HG03095 (cell line): ENCODE measurements around the gene CNGB1.
"Not testable (repeated sequence)": the region's sequence is repeated elsewhere in the genome, so short reads cannot be mapped to it uniquely, and the experiment has no call there.

Experiments
- ATAC-seq: cut with Tn5 transposase; IDR thresholded peaks from one replicate; pipeline ENCODE4 v1.9.1; 2021; ENCODE audit warnings: moderate library complexity; ENCODE audit not compliant: unreplicated experiment

The CNGB1 gene

DNA sequence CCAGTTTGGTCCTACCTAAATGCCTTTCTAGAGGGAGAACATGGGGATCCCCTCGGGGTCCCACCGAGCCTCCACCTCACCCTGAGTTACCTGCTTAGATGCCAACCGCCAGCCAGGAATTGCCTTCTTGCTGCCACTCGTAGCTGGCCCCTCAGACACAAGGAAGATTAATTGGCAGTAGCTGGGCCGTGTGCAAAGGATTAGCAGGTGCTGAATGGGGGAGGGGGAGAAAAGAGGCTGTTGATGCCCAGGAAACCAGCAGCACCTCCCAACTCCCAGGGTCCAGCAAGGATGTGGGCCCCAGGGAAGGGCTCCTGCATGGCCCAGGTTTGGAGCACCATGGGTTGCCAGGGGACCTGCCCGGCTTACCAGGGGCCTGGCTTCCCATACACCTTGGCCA is at the start of gene CNGB1:
CNGB1 (minus strand) TSS at position 159 of the 400 bp plus-strand sequence. CDS start 3,842 bp downstream, outside the sequence.
- ATAC-seq, result no peak

DNA sequence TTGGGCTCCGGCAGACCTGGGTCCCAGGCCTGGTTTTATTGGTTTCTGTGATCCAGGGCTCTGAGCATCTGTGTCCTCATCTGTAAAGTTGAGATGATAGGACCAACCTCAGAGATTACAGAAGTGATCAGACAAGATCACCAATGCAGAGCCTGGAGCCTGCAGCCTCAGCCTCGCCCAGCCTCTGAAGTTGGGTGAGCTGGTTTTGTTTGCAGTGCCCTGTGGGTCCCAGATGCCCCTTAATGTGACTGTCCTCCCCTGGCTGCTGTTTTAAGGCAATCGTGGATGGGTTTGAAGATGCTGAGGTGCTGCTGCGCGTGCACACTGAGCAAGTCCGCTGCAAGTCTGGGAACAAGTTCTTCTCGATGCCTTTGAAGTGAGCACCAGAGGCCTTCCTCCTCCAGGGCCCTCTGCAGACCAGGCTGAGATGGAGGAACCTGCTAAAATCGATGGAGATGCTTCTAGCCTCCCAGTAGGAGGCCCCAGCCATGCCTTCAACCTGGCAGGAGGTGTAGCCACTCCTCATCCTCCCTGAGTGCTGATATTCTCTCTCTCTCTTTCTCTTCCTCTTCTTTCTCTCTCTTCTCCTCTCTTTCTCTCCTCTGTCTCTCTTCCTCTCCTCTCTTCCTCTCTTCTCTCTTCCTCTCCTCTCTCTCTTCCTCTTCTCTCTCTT is 49.1 kb upstream of the CNGB1 start:
- no peak for ATAC-seq

DNA sequence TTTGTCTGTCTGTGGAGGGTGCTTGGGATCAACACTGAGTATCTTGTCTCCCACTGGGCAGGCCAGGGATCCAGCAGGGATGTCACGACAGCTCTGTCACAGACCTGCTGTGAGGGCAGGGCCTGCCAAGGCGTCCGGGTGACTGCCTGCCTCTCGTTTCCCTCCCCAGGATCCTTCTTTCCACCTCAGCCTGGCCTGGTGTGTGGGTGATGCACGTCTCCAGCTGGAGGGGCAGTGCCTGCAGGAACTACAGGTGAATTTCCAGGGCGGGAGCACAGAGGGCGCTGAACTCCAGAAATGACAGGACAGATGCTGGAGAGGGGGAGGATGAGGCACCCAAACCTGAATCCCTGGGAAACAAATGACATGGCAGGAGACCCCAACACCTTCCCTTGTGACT is 47.9 kb upstream of the CNGB1 start:
- ATAC-seq, result no peak

DNA sequence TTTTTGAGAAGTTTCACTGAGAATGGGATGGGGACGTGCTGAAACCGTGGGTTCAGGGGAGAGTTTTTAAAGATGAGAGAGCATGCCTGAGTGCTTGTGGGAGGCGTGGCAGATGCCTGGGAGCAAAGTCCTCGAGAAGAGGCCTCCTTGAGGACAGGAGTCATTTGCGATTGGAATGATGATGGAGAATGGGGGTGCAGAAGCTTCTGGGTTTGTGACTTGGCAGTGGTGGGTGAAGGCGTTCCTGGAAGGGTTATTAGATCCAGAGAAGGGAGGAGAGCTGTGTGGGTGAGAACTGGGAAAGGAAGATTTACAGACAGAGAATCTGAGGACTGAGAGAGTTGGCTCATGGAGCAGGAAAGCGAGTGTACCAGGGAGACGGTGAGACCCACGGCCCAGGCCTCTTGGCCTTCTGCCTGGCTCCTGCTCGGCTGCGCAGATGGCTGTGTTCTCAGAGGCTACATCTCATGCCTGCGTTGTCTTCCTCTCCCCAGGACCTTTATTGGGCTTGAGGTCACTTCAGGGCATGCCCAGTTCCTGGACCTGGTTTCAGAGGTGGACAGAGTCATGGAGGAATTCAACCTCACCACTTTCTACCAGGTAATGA is 46.0 kb upstream of the CNGB1 start:
- no peak for ATAC-seq

DNA sequence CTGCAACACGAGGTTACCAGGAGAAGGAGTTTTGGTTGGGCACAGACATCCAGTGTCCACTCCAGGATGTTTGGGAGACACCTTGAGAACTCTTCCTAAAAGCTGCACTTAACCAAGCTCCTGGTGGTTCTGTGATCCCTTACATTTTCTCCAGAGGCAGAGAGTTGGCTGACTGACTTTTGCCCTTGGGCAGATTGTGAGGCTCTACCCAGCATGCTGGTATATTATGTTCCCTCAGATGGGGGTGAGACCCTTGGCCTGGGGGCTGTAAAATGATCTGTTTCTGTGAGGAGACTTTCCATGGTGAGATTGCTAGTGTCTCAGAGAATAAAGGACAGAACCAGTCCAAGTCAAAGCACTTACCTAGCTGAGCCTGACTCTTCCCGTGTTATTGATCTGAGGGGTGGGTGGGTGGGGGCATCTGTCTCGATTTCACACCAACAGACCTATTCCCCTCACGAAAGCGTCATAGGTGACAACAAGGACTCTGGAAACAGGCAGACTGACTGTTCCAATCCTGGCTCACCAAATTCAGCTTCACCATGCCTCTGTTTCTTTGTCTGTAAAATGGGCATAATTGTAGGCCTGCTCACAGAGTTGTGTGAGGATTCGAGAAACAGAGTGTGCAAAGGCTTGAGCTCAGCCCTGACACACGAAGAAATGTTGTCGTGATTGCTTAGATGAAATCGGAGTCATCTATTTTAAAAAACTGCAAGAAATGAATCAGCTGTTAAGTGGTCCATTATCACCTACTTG is 42.5 kb upstream of the CNGB1 start:
- ATAC-seq, result no peak

DNA sequence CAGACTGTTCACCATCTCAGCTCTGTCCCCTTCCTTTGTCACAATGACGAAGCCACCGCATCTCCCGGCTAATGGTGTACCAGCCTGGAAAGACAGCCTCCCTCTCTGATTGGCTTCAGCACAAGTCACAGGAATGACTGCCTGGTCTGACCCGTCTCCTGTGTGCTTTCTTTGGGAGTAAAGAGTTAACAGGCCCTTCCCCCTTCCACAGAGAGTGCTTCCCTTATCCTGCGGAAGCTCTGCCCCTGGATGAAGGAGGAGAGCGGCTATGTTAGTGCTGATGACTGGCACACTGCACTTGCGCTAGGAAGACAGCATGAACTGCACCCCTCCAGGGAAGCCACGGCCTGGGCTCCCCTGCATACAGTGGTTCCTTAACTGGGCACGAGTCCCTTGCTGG is 41.6 kb upstream of the CNGB1 start:
- ATAC-seq, result no peak

DNA sequence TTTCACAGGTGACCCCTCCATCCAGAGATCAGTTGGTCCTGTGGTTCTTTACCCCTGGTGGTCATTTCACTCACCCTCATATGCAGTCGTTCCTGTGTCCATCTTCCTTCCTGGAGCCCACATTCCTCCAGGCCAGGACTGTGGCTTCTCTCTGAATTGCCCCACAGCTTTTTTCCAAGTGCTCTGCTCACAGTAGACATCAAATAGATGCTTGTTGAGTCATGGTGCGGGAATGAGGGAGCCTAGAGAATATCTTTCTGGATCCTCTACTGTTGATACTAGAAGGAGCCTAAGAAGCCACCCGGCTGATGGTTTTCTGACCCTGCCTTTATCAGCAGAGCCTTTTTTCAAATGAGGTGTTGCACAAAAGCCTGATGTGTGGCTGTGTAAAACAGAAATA is 40.7 kb upstream of the CNGB1 start:
- ATAC-seq, result no peak

DNA sequence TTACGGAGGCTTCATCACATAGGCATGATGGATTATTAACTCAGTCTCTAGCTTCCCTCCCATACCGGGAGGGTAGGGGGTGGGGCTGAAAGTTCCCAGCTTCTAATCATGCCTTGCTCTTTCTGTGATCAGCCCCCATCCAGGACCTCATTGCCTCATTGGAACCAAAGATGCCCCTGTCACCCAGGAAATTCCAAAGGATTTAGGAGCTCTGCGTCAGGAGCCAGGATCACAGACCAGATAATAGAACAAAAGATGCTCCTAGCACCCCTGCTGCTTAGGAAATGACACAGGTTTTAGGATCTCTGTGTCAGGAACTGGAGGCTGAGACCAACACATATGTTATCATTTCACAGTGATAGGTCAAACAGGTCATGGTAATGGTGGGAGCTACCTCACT is 40.0 kb upstream of the CNGB1 start:
- no peak for ATAC-seq

DNA sequence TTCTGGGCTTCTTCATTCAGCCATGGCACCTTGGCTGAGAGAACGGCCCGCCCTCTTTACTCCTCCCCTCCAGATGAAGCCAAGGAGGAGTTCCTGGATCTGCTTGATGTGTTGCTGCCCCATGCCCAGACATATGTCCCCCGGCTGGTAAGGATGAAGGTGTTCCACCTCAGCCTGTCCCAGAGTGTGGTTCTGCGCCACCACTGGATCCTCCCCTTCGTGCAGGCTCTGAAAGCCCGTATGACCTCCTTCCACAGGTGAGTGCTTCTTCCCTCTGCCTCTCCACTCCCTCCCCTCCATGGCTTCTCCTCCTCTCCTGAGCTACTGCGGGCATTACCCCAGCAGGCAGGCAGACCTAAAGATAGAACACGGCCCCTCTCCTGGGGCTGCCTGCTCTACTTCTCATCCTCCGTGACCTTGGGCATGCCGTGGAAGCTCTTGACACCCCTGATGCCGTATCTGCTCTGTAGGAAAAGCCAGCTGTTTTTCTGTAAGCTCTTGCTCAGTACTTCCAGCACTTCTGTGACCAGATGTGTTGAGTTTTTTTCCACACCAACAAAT is 39.0 kb upstream of the CNGB1 start:
- ATAC-seq, result no peak

DNA sequence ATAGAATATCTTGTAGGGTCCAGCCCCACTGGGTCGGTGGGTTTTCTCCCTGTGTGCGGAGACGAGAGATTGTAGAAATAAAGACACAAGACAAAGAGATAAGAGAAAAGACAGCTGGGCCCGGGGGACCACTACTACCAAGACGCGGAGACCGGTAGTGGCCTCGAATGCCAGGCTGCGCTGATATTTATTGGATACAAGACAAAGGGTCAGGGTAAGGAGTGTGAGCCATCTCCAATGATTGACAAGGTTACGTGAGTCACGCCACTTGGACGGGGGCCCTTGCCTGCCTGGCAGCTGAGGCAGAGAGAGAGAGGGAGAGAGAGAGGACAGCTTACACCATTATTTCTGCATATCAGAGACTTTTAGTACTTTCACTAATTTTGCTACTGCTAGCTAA is 33.8 kb upstream of the CNGB1 start:
- ATAC-seq, result not testable (repeated sequence)

DNA sequence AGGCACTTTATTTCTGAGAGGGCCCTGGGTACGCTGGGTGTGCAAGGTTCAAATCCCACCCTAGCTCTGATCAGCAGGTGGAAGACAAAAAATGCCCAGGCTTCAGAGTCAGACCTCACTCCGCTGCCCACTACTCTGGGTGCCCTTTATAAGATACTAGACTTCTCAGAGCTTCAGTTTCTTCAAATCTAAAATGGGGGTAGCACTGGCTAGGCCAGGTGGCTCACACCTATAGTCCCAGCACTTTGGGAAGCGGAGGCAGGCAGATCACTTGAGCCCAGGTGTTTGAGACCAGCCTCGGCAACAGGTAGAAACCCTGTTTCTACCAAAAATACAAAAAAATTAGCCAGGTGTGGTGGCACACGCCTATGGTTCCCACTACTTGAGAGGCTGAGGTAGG is 32.0 kb upstream of the CNGB1 start:
- ATAC-seq, result no peak

DNA sequence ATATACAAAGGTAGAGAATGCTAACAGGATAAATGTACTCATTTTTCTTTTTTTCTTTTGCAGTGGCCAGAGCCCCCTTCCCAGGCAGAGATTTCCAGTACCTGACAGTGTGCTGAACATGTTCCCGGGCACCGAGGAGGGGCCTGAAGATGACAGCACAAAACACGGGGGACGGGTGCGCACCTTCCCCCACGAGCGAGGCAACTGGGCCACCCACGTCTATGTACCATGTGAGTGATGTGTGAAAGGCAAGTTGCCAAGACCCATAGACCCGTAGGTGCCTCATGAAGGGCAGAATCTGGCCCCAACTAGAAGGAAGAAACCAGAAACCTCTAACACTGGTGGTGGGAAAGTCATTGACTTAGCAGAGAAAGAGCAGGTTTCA is 31.5 kb upstream of the CNGB1 start:
- no peak for ATAC-seq

DNA sequence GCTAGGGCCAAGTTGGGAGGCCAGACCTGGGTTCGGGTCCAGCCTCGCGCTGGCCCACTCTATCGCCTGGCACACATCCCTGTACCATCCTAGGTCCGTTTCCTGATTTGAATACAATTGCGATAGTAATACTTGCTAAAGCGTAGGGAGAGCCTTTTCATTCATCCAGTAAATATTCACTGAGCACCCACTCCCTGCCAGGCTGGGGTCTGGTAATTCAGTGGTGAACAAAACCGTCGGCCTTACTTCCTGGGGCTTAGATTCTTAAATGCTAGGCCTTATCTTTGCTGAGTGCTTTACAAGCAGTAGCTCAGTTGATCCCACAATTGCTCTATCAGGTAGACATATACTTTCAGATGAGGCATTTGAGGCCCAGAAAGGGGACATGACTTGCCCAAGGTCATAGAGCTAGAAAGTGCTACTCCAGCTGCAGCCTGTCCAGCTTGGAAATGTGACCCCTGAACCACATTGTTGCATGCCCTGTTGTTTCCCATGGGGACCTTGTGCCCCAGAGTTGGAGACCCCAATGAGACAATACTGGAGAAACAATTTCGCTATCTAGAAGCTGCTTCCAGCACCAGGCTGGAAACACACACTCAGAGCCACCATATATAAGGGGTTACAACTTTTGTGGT is 31.0 kb upstream of the CNGB1 start:
- no peak for ATAC-seq

DNA sequence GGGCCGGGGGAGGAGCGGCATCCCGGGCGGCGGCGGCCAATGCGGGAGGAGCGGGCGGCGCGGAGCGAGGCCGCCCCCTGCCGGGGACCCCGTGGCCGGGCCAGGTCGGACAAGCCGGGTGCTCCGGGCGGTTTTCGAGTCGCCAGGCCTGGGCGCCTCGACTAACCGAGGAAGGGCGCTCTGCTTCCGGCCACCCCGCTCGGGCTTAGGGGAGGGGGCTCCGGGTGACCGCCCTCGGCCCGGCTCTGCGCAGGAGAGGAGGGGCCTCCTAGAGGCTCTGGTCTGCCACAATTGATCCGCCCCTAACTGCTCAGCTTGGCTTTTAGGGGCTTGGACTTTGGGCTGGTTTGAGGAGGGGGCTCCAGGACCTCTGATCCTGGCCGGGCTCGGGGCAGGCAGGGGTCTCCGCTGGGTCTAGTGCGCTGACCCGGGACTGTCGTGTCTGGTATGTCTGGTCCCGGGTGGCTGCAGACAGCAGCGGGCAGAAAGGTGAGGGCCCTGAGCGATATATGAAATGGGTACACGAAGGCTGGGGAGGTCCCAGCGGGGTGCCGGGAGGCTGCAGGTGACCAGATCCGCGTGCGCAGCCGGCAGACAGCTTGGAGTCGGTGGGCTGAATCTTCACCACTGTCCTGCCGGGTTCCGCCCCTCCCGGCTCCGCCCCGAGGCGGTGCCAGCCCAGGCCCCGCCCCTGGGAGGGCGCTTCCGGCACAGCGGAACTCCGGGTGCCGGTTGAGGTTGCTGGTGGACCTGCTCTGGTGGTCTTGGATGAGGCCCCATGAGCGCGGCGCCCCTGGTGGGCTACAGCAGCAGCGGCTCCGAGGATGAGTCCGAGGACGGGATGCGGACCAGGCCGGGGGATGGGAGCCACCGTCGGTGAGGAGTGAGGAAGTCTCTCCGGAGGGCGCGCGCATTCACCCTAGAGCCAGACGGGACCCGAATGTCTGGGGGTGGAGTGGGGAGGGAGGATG is 30.1 kb upstream of the CNGB1 start, which contains the start of gene USB1:
USB1 (plus strand) TSS at position 702 of the 971 bp plus-strand sequence; CDS start at position 779, 77 bp downstream.
- ATAC-seq, result peak; percentile 72

DNA sequence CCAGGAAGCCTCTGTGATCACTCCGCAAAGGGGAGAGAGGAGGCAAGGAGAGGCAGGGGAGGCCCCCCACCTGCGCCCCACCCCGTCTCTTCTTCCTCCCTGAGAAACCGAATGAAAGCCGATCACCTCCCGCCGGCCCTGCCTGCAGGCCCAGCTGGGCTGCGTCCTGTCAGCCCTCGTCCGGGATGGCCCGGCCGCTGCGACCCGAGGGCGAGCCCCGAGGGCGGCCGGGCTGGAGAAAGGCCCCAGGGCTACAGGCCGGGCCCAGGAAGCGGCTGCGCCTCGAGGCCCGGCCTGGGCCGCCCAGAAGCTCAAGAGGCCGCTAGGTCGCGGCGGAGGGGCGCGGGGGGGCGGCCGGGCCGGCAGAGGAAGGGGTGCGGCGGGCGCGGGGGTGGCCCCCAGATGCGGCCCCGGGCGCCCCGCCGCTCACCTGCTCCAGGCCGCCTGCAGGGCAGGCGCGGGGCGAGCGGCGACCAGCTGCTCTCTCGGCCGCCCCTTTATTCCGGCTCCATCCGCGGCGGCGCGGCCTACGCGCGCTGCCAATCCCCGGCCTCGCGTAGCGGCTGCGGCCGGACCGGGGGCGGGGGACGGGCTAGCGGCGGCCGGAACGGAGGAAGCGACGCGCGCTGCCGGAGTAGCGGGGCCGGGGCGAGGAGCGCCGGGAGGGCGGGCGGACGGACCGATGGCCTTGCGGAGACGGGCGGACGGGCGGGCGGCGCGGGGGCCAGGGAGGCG is 29.2 kb upstream of the CNGB1 start, which contains the start of gene ZNF319:
ZNF319 (minus strand) TSS at position 702 of the 735 bp plus-strand sequence. CDS start 2,407 bp downstream, outside the sequence.
- peak; percentile 24 for ATAC-seq

DNA sequence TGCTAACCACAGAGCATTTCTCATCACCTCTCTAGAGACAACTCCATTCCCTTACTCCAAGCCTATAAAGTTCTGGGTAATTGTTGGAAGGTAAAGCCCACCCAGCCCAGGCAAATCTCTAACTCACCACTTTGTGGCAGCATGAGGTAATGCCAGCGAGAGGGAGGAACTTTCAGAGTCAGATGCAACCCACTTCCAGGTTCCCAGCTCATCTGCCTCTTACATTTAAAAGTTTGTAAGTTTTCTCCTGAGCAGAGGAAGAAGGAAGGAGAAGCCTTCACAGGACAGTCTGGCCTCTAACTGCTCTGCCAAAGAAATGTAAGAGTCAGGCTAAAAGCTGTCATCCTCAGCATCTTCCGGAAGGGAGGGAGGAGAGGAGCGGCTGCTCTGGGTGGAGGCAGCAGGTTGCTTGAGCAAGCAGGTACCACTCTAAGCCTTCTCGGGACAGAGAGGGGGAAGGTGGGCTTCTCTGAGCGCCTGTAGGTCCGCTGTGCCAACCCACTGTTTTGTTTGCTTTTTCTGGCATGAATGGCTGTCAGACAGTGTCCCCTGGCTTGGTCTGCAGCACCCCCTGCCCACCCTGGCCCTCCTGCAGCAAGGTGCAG is 28.5 kb upstream of the CNGB1 start:
- no peak for ATAC-seq

DNA sequence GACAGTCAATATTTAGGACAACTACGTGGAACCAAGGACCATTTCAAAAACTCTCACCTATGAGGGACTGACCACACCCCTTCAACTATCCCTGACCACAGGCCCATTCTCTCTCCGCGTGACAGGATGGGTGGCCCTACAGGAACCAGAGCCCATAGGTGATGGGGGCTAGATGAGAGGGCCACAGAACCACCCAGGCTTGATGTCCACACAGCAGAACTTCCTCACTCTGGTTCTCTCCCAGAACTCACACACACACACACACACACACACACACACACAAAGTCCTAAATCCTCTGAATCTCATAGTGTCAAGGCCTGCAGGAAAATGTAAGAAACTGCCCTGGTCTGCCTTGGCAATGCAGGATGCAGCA is 28.1 kb upstream of the CNGB1 start:
- no peak for ATAC-seq

DNA sequence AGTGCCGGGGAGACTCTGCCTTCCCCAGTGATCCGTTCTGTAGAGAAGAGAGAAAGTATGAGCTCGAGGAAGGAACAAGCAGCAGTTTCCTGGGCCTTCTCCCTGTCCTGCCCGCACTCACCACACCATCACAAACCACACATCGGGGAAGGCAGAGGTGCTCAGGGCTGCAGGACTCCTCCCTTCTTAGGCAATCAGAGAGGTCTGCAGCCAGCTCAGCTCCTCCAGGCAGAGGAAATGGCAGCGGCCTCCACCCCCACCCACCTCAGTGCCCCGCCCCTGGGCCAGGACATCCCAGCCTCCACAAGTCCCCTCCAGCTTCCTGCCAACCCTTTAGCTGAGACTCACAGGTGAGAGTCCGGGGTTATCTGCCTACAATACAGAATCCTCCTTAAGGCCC is 27.6 kb upstream of the CNGB1 start:
- no peak for ATAC-seq
